ENCODE measurements around the gene FAM120AOS.

The FAM120AOS gene

DNA sequence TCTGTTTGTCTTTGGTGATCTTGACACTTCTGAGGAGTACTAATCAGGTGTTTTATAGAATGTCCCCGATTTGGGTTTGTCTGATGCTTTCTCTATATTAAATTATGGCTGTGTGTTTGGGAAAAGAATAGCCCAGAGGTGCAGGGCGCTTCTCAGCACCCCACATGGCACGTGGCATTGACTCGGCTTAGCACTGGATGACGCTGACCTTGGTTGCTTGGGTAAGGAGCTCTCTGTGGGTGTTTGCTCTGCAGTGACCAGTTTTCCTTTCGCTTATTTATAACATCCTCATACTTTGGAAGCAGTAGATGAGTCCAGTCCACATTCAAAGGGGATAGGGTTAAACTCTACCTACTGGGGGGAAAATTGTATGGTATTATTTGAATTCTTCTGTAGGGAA is 12.5 kb upstream of the FAM120AOS start:
- peaks cover 100% of the 10 kb centered on the region for H3K79me2 ChIP-seq (ENCODE audit: insufficient read depth, low read length)
- H3K9me2 ChIP-seq (replicated peaks; ENCODE audit: insufficient read depth, low read length), result no peaks in the 10 kb centered on the region
- H2AFZ ChIP-seq (ENCODE audit: low read depth, low read length, severe bottlenecking), result no peak overlapping the region
- no peaks in the 10 kb centered on the region for H3K27me3 ChIP-seq (ENCODE audit: low read length)
- no peak overlapping the region for H3K4me3 ChIP-seq (ENCODE audit: insufficient read depth, low read length, poor library complexity, severe bottlenecking)
- H3K4me2 ChIP-seq (ENCODE audit: low read depth, low read length, poor library complexity, severe bottlenecking), result no peak overlapping the region
- no peak overlapping the region for H3K27ac ChIP-seq (ENCODE audit: low read depth, low read length)
- H3K36me3 ChIP-seq (ENCODE audit: low read length), result no peaks in the 10 kb centered on the region
- H3K9me3 ChIP-seq (ENCODE audit: insufficient read depth, low read length), result no peaks in the 10 kb centered on the region
- H4K20me1 ChIP-seq (ENCODE audit: low read depth, low read length), result 0 out of 2 replicates have a peak, but pooled peaks cover 5% of the 10 kb centered on the region
- TF ChIP-seq EZH2phosphoT487 (conservative IDR thresholded peaks at IDR 0.05; ENCODE audit: low read length), result no peak
- TF ChIP-seq, protein P1, sequence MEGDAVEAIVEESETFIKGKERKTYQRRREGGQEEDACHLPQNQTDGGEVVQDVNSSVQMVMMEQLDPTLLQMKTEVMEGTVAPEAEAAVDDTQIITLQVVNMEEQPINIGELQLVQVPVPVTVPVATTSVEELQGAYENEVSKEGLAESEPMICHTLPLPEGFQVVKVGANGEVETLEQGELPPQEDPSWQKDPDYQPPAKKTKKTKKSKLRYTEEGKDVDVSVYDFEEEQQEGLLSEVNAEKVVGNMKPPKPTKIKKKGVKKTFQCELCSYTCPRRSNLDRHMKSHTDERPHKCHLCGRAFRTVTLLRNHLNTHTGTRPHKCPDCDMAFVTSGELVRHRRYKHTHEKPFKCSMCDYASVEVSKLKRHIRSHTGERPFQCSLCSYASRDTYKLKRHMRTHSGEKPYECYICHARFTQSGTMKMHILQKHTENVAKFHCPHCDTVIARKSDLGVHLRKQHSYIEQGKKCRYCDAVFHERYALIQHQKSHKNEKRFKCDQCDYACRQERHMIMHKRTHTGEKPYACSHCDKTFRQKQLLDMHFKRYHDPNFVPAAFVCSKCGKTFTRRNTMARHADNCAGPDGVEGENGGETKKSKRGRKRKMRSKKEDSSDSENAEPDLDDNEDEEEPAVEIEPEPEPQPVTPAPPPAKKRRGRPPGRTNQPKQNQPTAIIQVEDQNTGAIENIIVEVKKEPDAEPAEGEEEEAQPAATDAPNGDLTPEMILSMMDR (IDR thresholded peaks at IDR 0.05; ENCODE audit: insufficient read depth, low read length, poor library complexity, severe bottlenecking), result no peak
- peaks cover 11% of the 10 kb centered on the region; the same call in 1 of the 2 replicates for H3F3A ChIP-seq (ENCODE audit: insufficient read depth)
- no peak overlapping the region for H3K9ac ChIP-seq (ENCODE audit: low read length)

DNA sequence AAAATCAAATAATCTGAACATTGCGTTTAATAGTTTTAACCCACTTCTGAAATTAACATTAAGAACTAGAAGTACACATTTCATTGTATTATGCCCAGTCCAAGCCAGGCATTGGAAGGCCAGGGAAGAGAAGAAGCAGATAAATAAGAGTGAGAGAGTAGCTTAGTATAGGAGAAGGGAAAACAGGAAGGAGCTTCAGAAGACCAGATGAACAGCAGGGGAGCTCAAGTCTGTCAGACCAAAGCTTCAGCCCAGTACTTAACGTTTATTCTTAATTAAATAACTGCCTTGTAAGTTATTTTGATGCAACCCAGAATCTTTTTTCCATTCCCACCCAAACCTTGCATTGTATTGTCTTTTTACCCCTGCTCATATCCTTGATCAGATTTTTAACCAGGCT is 11.5 kb upstream of the FAM120AOS start:
- no peaks in the 10 kb centered on the region for H3K36me3 ChIP-seq (ENCODE audit: low read length)
- no peak overlapping the region for H3K4me3 ChIP-seq (ENCODE audit: insufficient read depth, low read length, poor library complexity, severe bottlenecking)
- no peaks in the 10 kb centered on the region for H3K9me3 ChIP-seq (ENCODE audit: insufficient read depth, low read length)
- peak overlapping the region; percentile 70 for H3K27ac ChIP-seq (ENCODE audit: low read depth, low read length)
- H3F3A ChIP-seq (ENCODE audit: insufficient read depth), result peaks cover 11% of the 10 kb centered on the region; the same call in 1 of the 2 replicates
- H3K4me2 ChIP-seq (ENCODE audit: low read depth, low read length, poor library complexity, severe bottlenecking), result peak overlapping the region; percentile 62
- H3K9me2 ChIP-seq (replicated peaks; ENCODE audit: insufficient read depth, low read length), result no peaks in the 10 kb centered on the region
- no peak overlapping the region for H2AFZ ChIP-seq (ENCODE audit: low read depth, low read length, severe bottlenecking)
- H3K9ac ChIP-seq (ENCODE audit: low read length), result no peak overlapping the region
- H4K20me1 ChIP-seq (ENCODE audit: low read depth, low read length), result 0 out of 2 replicates have a peak, but pooled peaks cover 5% of the 10 kb centered on the region
- TF ChIP-seq EZH2phosphoT487 (conservative IDR thresholded peaks at IDR 0.05; ENCODE audit: low read length), result no peak
- TF ChIP-seq, protein P1 (IDR thresholded peaks at IDR 0.05; ENCODE audit: insufficient read depth, low read length, poor library complexity, severe bottlenecking), result no peak
- peaks cover 100% of the 10 kb centered on the region for H3K79me2 ChIP-seq (ENCODE audit: insufficient read depth, low read length)
- H3K27me3 ChIP-seq (ENCODE audit: low read length), result no peaks in the 10 kb centered on the region

DNA sequence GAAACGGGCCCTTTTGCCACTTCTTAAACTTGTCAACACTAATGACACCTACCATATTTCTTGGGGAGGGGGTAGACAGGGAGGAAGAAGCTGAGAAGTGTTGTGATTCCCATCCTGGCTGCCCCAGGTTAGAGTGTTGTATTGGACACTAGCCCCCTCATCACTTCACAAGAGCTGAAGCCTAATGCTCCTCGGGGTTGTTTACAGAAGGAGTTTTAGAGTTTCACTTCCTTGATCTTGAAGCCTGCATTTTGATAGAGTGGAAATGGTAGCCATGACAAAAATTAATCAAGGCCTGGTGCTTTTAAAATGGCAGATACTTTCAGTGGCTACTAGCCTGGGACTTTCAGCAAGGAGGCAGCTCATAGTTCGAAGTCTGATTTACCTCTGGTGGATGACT is 11.0 kb upstream of the FAM120AOS start:
- H3K27ac ChIP-seq (ENCODE audit: low read depth, low read length), result peak overlapping the region; percentile 70
- no peaks in the 10 kb centered on the region for H3K36me3 ChIP-seq (ENCODE audit: low read length)
- H3K9ac ChIP-seq (ENCODE audit: low read length), result peak overlapping the region; percentile 20; the same call in 1 of the 2 replicates
- TF ChIP-seq, protein P1 (IDR thresholded peaks at IDR 0.05; ENCODE audit: insufficient read depth, low read length, poor library complexity, severe bottlenecking), result no peak
- TF ChIP-seq EZH2phosphoT487 (conservative IDR thresholded peaks at IDR 0.05; ENCODE audit: low read length), result no peak
- H3K9me2 ChIP-seq (replicated peaks; ENCODE audit: insufficient read depth, low read length), result no peaks in the 10 kb centered on the region
- H3K4me3 ChIP-seq (ENCODE audit: insufficient read depth, low read length, poor library complexity, severe bottlenecking), result peak overlapping the region; percentile 26
- H4K20me1 ChIP-seq (ENCODE audit: low read depth, low read length), result 0 out of 2 replicates have a peak, but pooled peaks cover 4% of the 10 kb centered on the region
- peaks cover 11% of the 10 kb centered on the region; the same call in 1 of the 2 replicates for H3F3A ChIP-seq (ENCODE audit: insufficient read depth)
- no peaks in the 10 kb centered on the region for H3K27me3 ChIP-seq (ENCODE audit: low read length)
- H2AFZ ChIP-seq (ENCODE audit: low read depth, low read length, severe bottlenecking), result no peak overlapping the region
- H3K79me2 ChIP-seq (ENCODE audit: insufficient read depth, low read length), result peaks cover 100% of the 10 kb centered on the region
- peak overlapping the region; percentile 62 for H3K4me2 ChIP-seq (ENCODE audit: low read depth, low read length, poor library complexity, severe bottlenecking)
- no peaks in the 10 kb centered on the region for H3K9me3 ChIP-seq (ENCODE audit: insufficient read depth, low read length)
